ENCODE results near the gene HPCA.

Gene HPCA

DNA sequence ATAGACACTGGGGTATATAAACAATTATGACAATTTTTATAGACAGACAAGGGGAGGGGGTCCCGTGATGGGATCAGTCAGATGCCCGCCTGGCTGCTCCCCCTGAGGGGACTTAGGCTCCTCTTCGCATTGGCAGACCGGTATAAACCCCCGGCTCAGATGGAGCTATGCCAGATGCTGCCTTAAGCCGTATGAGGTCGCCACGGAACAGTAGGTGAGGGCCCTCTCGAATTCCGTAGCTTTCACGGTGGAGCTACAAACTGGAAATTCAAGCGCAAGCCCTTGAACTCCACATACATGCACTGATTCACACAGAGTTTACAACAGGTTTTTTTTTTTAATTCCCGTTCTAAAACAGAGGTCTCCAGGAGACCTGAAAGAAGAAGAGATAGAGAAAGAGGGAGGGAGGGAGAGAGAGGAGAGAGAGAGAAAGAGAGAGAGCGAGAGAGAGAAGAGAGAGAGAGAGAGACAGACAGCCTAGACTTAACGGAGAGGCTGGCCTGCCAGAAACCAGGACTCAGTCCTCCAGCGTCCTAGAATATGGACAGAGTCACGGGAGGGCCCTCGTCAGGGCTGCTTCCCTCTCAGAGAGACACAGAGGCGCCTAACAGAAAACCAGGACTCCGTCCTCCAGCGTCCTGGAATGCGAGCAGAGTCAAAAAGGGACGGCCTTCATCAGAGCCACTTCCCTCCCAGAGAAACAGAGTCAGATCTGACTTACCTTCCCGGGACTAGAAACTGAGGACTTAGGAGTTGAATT lies 39.3 kb downstream of the HPCA start:
- no peak overlapping the region for H2AFZ ChIP-seq (ENCODE audit: low read depth, low read length, severe bottlenecking)
- no peak overlapping the region for H3K27ac ChIP-seq (ENCODE audit: low read depth, low read length)
- H3K4me3 ChIP-seq (ENCODE audit: insufficient read depth, low read length, poor library complexity, severe bottlenecking), result no peak overlapping the region
- H3K9ac ChIP-seq (ENCODE audit: low read length), result no peak overlapping the region
- H3K79me2 ChIP-seq (ENCODE audit: insufficient read depth, low read length), result no peaks in the 10 kb centered on the region
- H4K20me1 ChIP-seq (ENCODE audit: low read depth, low read length), result no peaks in the 10 kb centered on the region
- no peaks in the 10 kb centered on the region for H3K27me3 ChIP-seq (ENCODE audit: low read length)
- H3F3A ChIP-seq (ENCODE audit: insufficient read depth), result no peaks in the 10 kb centered on the region
- TF ChIP-seq, protein P1, sequence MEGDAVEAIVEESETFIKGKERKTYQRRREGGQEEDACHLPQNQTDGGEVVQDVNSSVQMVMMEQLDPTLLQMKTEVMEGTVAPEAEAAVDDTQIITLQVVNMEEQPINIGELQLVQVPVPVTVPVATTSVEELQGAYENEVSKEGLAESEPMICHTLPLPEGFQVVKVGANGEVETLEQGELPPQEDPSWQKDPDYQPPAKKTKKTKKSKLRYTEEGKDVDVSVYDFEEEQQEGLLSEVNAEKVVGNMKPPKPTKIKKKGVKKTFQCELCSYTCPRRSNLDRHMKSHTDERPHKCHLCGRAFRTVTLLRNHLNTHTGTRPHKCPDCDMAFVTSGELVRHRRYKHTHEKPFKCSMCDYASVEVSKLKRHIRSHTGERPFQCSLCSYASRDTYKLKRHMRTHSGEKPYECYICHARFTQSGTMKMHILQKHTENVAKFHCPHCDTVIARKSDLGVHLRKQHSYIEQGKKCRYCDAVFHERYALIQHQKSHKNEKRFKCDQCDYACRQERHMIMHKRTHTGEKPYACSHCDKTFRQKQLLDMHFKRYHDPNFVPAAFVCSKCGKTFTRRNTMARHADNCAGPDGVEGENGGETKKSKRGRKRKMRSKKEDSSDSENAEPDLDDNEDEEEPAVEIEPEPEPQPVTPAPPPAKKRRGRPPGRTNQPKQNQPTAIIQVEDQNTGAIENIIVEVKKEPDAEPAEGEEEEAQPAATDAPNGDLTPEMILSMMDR (IDR thresholded peaks at IDR 0.05; ENCODE audit: insufficient read depth, low read length, poor library complexity, severe bottlenecking), result no peak
- no peak for TF ChIP-seq EZH2phosphoT487 (conservative IDR thresholded peaks at IDR 0.05; ENCODE audit: low read length)
- H3K9me2 ChIP-seq (replicated peaks; ENCODE audit: insufficient read depth, low read length), result no peaks in the 10 kb centered on the region
- H3K36me3 ChIP-seq (ENCODE audit: low read length), result no peaks in the 10 kb centered on the region
- no peak overlapping the region for H3K4me2 ChIP-seq (ENCODE audit: low read depth, low read length, poor library complexity, severe bottlenecking)
- H3K9me3 ChIP-seq (ENCODE audit: insufficient read depth, low read length), result no peaks in the 10 kb centered on the region

DNA sequence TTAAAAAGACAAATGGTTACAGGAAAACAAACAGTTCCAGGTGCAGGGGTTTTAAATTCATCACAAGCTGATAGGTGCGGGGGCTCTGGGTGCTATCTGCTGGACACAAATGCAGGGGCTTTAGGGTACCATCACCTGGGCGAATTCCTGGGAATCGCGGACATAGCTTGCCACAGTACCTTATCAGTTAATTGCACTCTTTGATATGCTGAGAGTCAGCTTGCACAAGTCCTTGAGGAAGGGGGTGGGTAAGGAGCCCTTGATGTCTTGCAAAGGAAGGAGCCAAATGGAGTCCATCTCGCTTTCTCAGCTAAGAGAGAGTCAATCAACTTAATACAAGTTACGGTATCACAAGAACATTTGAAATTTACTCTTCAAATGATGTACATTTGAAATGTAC lies 40.3 kb downstream of the HPCA start:
- TF ChIP-seq, protein P1 (IDR thresholded peaks at IDR 0.05; ENCODE audit: insufficient read depth, low read length, poor library complexity, severe bottlenecking), result no peak
- no peak for TF ChIP-seq EZH2phosphoT487 (conservative IDR thresholded peaks at IDR 0.05; ENCODE audit: low read length)
- H3K9me2 ChIP-seq (replicated peaks; ENCODE audit: insufficient read depth, low read length), result no peaks in the 10 kb centered on the region
- no peak overlapping the region for H3K9ac ChIP-seq (ENCODE audit: low read length)
- H3K4me2 ChIP-seq (ENCODE audit: low read depth, low read length, poor library complexity, severe bottlenecking), result no peak overlapping the region
- no peak overlapping the region for H2AFZ ChIP-seq (ENCODE audit: low read depth, low read length, severe bottlenecking)
- H3F3A ChIP-seq (ENCODE audit: insufficient read depth), result no peaks in the 10 kb centered on the region
- no peaks in the 10 kb centered on the region for H3K27me3 ChIP-seq (ENCODE audit: low read length)
- no peaks in the 10 kb centered on the region for H4K20me1 ChIP-seq (ENCODE audit: low read depth, low read length)
- no peak overlapping the region for H3K27ac ChIP-seq (ENCODE audit: low read depth, low read length)
- H3K36me3 ChIP-seq (ENCODE audit: low read length), result no peaks in the 10 kb centered on the region
- no peak overlapping the region for H3K4me3 ChIP-seq (ENCODE audit: insufficient read depth, low read length, poor library complexity, severe bottlenecking)
- H3K9me3 ChIP-seq (ENCODE audit: insufficient read depth, low read length), result no peaks in the 10 kb centered on the region
- no peaks in the 10 kb centered on the region for H3K79me2 ChIP-seq (ENCODE audit: insufficient read depth, low read length)

DNA sequence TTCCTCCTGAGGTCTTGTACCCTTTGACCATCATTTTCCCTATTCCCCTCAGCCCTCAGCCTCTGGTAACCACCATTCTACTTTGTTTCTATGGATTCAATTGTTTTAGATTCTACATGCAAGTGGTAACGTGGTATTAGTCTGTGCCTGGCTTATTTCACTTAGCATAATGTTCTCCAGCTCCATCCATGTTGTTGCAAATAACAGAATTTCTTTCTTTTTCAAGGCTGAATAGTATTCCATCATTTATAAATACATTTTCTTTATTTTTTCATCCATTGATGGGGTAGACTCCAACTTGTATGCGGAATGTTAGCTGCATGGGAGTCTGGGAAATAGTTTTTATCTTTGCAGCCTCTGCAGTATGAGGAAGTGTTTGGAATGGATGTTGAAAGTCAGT lies 41.1 kb downstream of the HPCA start:
- no peaks in the 10 kb centered on the region for H3K79me2 ChIP-seq (ENCODE audit: insufficient read depth, low read length)
- H3K27ac ChIP-seq (ENCODE audit: low read depth, low read length), result no peak overlapping the region
- no peak overlapping the region for H3K4me3 ChIP-seq (ENCODE audit: insufficient read depth, low read length, poor library complexity, severe bottlenecking)
- no peaks in the 10 kb centered on the region for H3K36me3 ChIP-seq (ENCODE audit: low read length)
- no peaks in the 10 kb centered on the region for H4K20me1 ChIP-seq (ENCODE audit: low read depth, low read length)
- no peaks in the 10 kb centered on the region for H3K9me3 ChIP-seq (ENCODE audit: insufficient read depth, low read length)
- no peaks in the 10 kb centered on the region for H3K9me2 ChIP-seq (replicated peaks; ENCODE audit: insufficient read depth, low read length)
- H3F3A ChIP-seq (ENCODE audit: insufficient read depth), result no peaks in the 10 kb centered on the region
- no peaks in the 10 kb centered on the region for H3K27me3 ChIP-seq (ENCODE audit: low read length)
- H3K9ac ChIP-seq (ENCODE audit: low read length), result no peak overlapping the region
- H2AFZ ChIP-seq (ENCODE audit: low read depth, low read length, severe bottlenecking), result no peak overlapping the region
- H3K4me2 ChIP-seq (ENCODE audit: low read depth, low read length, poor library complexity, severe bottlenecking), result no peak overlapping the region
- no peak for TF ChIP-seq EZH2phosphoT487 (conservative IDR thresholded peaks at IDR 0.05; ENCODE audit: low read length)
- TF ChIP-seq, protein P1 (IDR thresholded peaks at IDR 0.05; ENCODE audit: insufficient read depth, low read length, poor library complexity, severe bottlenecking), result no peak

Data from SU-DHL-6 (cell line).